AG08395 (cell line): ENCODE results near the gene OLR1.
A peak's percentile ranks its signal among the peaks of the same experiment; 100 is the strongest.
"Not testable (repeated sequence)": the region's sequence is repeated elsewhere in the genome, so short reads cannot be mapped to it uniquely, and the experiment has no call there.

Source experiments
- DNase-seq: peaks from one replicate; pipeline ENCODE4 v3.0.0; 2012; ENCODE audit warnings: mixed read lengths, low spot score

OLR1 gene

DNA sequence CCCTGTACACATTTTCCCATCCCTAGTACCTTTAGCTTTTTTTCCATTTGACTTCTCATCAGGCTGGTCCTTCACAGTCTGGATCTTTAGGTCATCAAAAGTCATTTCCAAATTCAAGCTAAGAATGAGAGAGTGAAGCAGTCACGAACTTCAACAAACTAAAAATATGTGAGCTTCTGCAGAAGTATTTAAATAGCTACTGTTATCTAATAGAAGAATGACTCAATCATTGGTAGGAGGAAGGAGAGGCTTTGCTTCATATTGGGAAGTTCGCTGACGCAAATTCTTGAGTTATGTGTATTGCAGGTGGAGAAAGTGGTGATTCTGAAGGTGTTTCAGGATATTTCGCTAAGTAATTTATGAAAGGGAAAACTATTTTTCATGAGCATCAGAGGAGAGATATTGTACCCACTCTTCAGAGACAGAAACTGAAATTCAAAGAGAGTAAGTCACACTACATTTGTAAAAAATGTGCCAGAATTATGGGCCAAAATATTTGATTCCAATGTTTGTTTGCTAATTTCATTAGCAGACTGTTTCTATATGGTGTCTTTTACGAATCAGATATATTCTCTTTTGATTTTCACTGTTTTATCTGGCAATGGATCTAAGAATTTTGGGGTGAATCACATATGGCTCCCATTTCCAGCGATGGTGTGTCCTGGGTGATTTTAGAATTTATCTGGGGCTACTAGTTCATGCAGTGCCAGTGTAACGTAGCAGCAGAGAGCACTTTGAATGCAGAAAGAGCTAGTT is at the start of gene OLR1:
Gene OLR1, minus strand, starts transcription at position 160 of the 756 bp plus-strand sequence. Its CDS starts 55 bp downstream, at position 105.
- DNase-seq = no peak

DNA sequence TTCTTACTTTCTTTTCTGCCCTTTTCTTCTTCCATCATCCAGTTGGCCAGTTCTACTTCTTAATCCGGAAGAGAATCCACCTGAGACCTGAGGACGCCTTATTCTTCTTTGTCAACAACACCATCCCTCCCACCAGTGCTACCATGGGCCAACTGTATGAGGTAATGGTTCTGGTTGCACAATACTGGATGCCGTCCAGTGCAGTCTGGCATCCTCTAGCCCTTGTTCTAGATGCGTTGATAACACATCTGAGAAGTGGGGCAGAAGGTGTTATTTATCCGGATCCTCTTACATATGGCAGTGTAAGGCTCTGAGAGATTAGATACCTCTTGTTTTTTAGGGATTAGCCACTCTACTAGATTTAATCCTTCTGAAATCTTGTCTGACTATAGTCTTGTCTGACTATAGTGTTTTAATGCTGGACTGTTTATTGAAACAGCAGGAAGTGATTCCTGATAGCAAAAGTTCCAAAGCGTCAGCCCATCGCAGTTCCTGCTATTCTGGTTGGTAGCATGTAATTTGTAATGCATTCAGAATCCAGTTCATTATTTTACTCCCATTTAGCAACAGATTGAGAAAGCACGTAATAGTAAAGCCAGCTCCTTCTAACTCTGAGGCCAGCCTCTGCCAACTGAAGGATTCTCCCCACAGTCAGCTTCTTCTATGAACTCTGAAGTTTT is 48.6 kb upstream of the OLR1 start:
- DNase-seq = peak; percentile 65

DNA sequence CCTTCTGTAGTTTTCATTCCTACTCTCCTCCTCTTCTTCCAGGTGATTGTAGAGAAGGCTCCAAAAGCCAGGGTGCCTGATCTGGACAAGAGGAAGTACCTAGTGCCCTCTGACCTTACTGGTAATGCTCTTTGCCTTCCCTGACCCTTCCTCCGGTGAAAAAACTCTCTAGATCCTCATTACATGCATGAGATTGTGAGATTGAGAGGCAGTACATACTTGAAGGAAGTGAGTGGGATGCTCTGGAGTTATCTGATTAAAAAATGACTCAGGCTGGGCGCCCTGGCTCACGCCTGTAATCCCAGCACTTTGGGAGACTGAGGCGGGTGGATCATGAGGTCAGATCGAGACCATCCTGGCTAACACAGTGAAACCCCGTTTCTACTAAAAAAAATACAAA is 46.1 kb upstream of the OLR1 start:
- no peak for DNase-seq

DNA sequence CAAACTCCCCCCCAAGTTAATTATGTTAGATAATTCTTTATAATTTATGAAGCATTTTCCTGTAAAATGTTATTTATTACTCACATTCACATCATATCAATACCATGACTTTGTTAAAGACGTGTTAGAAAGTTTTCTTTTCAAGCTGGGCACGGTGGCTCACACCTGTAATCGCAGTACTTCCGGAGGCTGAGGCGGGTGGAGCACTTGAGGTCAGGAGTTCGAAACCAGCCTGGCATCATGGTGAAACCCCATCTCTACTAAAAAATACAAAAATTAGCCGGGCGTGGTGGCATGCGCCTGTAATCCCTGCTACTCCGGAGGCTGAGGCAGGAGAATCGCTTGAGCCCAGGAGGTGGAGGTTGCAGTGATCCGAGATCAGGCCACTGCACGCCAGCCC is 44.0 kb upstream of the OLR1 start:
- not testable (repeated sequence) for DNase-seq

DNA sequence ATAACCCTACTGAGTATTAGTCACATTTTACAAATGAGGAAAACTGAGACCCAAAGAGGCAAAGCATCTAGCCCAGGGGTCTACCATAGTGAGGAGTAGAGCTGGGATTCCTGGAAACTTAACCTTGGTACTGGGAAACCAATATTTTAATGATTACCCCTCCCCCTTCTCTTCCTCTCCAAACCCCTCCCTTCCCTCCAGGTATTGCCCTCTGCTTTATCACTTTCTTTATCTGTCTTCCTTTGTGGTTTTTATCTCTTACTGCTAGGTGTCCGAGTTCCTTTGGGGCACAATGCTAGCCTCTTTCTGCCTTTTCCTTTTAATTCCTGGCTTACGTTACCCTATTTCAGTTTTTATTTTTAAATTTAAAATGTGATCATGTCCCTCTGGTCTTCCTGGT is 43.5 kb upstream of the OLR1 start:
- no peak for DNase-seq

DNA sequence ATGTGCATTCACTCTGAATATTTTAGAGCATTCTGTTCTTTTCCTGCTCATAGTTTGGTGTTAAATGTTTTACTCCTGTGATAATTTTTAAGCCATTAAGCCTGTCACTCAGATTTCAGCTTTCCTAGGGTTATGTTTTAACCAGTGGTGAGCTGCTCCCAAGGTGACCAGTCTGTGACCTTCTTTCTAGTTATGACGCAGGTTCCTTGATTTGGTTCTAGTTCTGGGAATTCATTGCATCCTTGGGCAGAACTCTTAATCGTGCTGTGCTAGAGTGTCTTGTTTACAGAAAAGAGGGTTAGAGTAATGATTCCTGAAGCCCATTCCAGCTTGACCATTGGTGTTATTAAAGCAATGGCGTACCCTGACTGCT is 42.9 kb upstream of the OLR1 start:
- no peak for DNase-seq

DNA sequence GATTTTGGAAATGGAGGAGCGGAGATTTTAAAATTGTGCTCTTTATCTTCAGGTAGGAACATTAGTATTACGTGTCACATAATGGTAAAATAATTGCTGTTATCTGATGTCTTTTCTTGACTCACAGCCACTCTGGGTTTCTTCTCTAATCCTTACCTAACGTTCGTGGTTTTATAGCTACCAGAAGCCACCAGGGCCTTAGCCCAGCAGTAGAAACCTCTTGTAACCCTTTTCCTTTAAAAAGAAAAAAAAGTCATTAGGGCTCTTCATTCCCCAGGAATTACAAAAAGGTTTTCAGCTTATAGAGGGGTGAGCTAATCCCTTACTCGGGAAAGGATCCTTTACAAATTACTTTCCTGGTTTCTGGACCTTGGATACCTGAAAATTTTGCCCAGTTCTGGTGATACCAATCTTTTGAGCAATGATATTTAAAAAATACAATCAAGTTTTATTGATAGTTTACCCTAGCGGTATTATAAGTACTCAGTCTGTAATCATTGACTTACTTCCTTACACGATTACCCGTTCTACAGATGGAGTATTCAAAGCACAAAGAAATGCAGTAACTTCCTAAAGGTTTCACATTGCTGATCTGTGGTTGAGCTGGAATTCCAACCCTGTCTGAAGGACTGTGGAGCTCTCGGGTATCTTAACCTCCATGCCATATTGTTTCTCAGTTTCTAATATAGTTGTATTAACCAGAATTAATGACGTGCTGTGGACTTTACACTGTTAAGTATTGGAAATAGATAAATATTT is 42.4 kb upstream of the OLR1 start:
- DNase-seq = peak; percentile 24

DNA sequence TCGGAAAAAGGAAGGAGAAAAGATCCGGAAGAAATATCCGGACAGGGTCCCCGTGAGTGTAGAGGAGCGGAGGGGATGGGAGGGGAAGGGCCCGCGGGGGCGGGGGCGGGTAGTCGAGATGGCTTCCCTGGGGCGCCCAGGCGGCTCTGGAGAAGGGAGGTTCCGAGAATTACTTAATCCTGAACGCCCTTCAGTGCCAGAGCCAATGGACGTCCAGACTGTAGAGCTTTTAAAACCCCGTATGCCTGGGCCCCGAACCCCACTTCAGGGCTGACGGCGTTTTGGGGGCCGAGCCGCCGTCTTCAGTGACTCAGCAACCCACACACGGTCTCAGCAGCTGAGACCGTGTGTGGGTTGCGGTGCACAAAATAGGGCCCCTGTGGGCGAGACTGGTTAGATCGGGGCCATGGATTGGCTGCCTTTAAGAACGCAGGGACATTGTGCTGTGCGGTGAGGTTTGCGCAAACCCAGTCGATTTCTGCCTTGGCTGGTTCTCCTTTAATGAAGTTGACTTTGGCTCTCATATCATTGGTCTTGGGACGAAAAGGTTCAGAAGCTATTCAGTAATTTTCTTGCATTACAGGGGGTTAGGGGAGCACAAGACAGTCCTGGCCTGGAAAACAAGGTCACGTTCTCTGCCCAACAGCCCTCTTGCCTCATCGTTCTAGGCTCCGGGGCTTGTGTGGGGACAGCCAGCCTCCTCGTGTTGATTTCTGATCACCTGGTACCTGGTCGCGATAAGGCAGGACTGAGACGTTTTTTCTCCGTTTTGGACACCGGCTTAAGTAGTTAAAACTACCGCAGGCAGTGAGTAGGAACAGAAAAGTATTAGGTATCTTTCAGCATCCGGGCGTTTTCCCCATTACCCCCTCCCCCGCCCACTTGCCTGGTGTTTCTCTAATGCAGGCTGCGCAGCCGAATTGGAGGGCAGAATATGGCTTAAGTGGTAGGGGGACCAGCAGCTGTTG is 41.5 kb upstream of the OLR1 start:
- DNase-seq = peak; percentile 77

DNA sequence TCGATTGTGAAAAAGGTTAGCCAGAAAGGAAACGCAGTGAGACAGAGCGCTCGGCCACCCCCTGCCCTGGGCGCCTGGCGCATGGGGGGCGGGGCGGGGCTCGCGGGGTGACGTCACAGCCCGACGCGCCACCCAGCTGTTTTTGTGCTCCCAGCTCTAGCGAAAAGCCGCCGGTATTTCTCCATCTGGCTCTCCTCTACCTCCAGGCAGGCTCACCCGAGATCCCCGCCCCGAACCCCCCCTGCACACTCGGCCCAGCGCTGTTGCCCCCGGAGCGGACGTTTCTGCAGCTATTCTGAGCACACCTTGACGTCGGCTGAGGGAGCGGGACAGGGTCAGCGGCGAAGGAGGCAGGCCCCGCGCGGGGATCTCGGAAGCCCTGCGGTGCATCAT is 40.8 kb upstream of the OLR1 start, which contains the start of gene GABARAPL1:
Gene GABARAPL1, plus strand, starts transcription at position 139 of the 393 bp plus-strand sequence. Its CDS starts 253 bp downstream, at position 392.
- DNase-seq = peak; percentile 87

DNA sequence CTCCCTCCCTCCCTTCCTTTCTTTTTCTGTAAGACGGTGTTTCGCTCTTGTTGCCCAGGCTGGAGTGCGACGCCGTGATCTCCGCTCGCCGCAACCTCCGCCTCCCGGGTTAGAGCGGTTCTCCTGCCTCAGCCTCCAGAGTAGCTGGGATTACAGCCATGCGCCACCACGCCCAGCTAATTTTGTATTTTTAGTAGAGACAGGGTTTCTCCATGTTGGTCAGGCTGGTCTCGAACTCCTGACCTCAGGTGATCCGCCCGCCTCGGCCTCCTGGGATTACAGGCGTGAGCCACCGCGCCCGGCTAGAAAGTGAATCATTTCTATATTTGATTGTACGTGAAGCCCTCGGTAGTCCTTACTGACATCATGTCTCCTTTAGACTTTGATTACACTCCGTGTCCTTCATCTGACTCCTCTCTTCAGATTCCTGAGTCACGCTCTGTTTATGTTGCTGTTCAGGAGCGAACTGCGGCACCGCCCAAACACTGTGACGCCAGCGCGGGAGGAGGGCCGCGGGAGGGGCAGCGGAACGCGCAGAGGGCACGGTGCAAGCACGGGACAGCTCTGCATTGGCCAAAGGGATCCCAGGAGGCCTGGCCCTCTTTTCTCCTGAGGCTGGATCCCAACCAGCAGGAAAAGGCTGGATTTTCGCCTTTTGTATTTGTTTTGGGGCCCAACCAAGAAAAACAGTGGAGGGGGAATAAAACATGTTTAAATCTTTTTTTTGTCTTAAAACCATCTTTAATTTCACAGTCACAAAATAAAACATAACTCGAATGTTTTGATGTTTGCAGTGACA is 40.2 kb upstream of the OLR1 start:
- DNase-seq = peak; percentile 96

DNA sequence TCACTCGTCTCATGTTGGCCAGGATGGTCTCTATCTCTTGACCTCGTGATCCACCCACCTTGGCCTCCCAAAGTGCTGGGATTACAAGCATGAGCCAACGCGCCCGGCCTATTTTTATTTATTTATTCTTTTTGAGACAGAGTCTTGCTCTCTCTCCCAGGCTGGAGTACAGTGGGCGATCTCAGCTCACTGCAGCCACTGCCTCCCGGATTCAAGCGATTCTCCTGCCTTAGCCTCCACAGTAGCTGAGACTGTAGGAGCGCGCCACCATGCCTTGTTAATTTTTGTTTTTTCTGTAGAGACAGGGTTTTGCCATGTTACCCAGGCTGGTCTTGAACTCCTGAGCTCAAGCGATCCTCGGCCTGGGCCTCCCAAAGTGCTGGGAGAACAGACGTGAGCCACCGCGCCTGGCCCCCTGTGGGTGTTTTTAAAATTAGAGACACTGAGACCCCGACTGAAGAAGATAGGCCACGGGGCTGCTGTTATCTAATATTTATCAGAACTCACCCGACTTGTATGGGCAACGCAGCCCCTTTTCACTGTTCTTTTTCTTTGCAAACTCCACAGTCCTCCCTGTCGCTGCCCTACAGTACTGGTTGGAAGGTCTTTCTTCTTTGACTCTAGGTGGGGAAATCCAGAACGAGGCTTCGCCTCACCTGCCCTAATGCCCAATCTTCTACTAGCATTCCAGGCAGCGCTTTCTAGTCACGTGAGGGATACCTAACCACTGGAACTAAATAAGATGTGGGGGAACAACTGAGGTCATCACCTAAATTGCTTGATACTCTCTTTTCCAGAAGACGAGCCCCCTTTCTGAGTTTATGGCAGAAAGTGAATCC is 39.4 kb upstream of the OLR1 start:
- DNase-seq = no peak

DNA sequence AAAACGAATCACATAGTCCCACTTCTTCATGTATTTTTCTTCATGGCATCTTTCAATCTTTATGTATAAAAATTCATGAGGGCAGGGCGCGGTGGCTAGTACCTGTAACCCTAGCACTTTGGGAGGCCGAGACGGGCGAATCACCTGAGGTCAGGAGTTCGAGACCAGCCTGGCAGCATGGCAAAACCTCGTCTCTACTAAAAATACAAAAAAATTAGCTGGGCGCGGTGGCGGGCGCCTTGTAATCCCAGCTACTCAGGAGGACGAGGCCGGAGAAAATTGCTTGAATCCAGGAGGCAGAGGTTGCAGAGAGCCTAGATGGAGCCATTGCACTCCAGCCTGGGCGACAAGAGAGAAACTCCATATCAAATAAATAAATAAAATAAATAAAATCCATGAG is 38.3 kb upstream of the OLR1 start:
- no peak for DNase-seq

DNA sequence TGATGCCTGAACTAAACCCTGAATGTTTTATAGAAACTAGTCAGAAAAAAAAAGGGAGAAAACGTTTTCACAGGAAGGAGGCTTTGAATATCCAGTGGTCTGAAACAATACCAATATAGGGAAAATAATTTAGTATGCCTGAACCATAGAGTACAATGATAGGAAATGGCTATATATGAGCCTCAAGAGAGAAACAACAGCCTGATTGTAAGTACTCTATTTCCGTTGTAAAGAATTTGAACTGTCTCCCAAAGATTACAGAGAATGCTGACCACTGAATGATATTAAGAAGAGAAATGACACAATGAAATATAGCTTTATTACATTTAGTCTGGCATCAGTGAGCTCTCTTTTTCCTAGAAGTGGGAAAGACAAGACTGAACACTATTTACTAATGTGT is 35.2 kb upstream of the OLR1 start:
- no peak for DNase-seq

DNA sequence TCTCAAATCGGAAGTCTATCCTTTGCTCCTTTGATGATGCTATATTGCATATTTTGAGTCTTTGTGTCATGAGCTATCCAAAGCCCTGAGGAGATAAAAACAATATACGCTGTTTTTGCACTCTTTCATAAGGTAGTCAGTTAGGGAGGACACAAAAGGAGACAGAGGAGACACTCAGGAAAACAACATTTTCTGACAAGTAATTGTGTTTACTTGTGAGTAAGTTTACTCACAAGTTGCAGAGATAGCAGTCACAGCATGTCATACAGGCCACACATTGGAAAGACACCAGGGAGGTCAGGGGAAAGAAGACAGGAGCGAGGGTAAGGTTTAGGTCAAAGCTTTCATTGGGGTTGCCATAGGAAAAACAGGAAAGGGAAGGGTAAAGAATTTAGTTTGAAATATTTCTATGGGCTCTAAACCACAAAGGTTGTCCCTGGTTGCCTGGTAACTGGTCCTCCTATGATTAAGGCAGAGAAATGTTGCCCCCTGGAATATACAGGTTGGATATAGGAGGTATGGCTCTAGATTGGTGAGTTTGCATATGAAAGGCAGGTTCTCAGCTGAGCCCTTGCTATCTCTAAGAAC is 33.4 kb upstream of the OLR1 start:
- peak; percentile 19 for DNase-seq

DNA sequence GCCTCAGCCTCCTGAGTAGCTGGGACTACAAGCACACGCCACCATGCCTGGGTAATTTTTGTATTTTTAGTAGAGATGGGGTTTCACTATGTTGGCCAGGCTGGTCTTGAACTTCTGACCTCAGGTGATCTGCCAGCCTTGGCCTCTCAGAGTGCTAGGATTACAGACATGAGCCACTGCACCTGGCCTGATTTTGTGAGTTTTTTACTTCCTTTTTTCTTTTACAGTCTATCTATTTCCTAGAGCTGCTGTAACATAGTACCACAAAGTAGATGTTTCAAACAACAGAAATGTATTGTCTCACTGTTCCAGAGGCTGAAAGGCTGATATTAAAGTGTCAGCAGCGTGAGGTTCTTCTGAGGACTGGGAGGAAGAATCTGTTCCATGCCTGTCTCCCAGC is 32.6 kb upstream of the OLR1 start:
- DNase-seq = not testable (repeated sequence)

DNA sequence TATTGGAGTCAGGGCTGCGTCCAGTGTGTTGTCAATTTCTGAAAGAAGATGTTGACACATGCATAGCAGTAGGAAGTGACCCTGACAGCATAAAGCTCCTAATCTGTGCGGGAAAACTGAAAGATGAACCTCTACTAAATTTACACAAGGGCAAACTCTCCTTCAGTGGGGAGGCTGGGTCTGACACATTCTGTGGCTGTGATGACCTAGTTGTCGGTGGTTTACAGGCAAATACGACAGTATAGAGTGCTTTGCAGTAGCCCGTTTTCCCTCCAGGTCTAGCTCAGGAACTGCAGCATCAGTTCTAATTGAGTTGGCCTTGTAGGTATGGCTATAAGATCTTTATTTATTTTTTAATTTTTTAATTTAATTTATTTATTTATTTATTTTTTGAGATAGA is 25.9 kb upstream of the OLR1 start:
- no peak for DNase-seq

DNA sequence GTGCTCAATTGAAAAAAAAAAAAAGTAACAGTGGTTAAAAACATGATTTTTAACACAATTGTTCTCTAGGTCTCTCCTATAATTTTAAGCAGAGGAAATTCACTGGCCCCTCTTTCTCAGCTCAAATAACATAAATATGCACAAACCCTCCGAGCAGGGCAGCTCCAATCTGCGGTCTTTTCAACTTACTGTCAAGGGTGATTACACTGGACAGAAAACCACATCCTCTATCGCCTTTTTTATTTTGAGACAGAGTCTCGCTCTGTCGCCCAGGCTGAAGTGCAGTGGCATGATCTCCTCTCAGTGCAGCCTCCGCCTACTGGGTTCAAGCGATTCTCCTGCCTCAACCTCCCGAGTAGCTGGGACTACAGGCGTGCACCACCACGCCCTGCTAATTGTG is 24.3 kb upstream of the OLR1 start:
- DNase-seq = no peak

DNA sequence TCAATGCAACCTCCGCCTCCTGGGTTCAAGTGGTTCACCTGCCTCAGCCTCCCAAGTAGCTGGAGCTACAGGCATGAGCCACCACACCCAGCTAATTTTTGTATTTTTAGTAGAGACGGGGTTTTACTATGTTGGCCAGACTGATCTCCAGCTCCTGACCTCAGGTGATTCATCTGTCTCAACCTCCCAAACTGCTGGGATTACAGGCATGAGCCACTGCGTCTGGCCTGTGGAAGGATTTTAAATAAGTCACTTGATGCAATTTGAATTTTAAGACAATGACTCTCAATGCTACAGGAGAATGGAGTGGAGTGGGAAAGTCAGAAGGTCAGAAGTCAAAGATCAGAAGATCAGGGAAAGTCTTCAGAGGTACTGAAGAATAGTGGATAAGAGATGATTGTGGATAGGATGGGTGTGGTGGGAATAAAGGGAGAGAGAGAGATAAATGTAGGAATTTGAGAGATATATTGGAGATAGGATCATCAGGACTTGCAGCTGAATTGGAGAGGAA is 22.3 kb upstream of the OLR1 start:
- DNase-seq = no peak

DNA sequence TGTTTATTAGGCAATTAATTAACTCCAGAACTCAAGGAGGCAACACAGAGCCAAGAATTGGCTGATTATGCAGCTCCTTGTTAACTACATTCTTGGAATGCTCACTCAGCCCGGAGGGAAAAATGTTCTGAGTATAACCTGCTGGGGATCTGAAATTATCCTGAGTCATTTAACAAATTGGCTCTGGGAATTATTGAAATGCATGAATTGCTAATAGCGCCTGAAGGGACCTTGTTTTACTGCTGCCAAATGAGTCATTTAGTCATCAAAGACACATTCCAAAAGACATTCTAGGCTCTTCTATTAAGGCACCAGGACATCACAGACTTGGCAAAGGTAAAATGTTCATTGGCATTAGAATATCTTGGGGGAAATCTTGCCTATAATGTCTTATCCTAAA is 19.9 kb upstream of the OLR1 start:
- peak; percentile 86 for DNase-seq
